Peyer's patch (tissue), 4 donors: ENCODE data around the gene TUBB4A. TPM values are rescaled to one million over a fixed set of nuclear protein-coding genes. Genes with fewer than 3 reads are reported as not detected.

Experiments used
- DNase-seq, 3 donors: peaks; one replicate each; pipeline ENCODE4 v3.0.0-alpha.2; 2017 to 2019
- H3K27ac ChIP-seq, 4 donors: fragments of 200-600 bp; sonication (generic); one replicate each; pipeline ENCODE4 v1.5.1; 2016 to 2019
- H3K27me3 ChIP-seq, 2 donors: fragments of 200-600 bp; sonication (generic); one replicate each; pipeline ENCODE4 v1.5.1; 2019
- H3K36me3 ChIP-seq, 3 donors: fragments of 200-600 bp; sonication (generic); one replicate each; pipeline ENCODE4 v1.5.1; 2016 to 2019
- H3K4me1 ChIP-seq, 4 donors: fragments of 200-600 bp; sonication (generic); one replicate each; pipeline ENCODE4 v1.5.1; 2016 to 2019
- H3K4me3 ChIP-seq, 4 donors: fragments of 200-600 bp; sonication (generic); 1 replicate in 3 of 4; 2 replicates in 1 of 4; pipeline ENCODE4 v1.5.1; 2016 to 2019; ENCODE audit warnings: mild to moderate bottlenecking in 1 of 4
- H3K9me3 ChIP-seq, 4 donors: fragments of 200-600 bp; sonication (generic); one replicate each; pipeline ENCODE4 v1.5.1; 2016 to 2019; ENCODE audit warnings: mild to moderate bottlenecking in 1 of 4
- CTCF ChIP-seq, 6 experiments: fragments of 450-650 bp in 4 of 6; fragments of 200-600 bp in 2 of 6; sonication (generic) in 1 of 6; IDR thresholded peaks; one replicate each; pipeline ENCODE4 v1.5.1; 2017 to 2019; ENCODE audit warnings: antibody characterized with exemption in 6 of 6, mild to moderate bottlenecking in 3 of 6, moderate library complexity in 1 of 6
- POLR2A ChIP-seq, 2 donors: fragments of 450-650 bp; IDR thresholded peaks; one replicate each; pipeline ENCODE4 v1.5.1; 2017; ENCODE audit warnings: antibody characterized with exemption in 2 of 2, mild to moderate bottlenecking in 2 of 2, moderate library complexity in 2 of 2
- total RNA-seq, 4 donors: library from RNA; depleted of rRNA; stranded (reverse); fragments of >200 nt; gene quantifications; one replicate each; pipeline ENCODE4 v1.1.0, GENCODE V29; 2016

The TUBB4A gene
- total RNA-seq, 4 donors from 2014 or later: 0.54 to 1.6 TPM; not detected in 2

- Histone ChIP-seq H3K27me3 (no peaks in the 10 kb centered on the region), H3K27ac (no peak overlapping the region), H3K4me1 (peaks cover 0 to 7% (median 0%) of the 10 kb centered on the region in 4 donors), H3K36me3 (no peaks in the 10 kb centered on the region), H3K4me3 (no peak overlapping the region), H3K9me3 (no peaks in the 10 kb centered on the region)
- TF ChIP-seq POLR2A (IDR thresholded peaks at IDR 0.05): no peak
- no peak for TF ChIP-seq CTCF (IDR thresholded peaks at IDR 0.05)
- no peak for DNase-seq
Observed at GRCh38 chr19:6539514-6539913, 37.4 kb upstream of the TUBB4A start.

GRCh38 chr19:6535558-6536137 is 33.5 kb upstream of the TUBB4A start:
- no peak for DNase-seq
- TF ChIP-seq POLR2A (IDR thresholded peaks at IDR 0.05): no peak
- no peak for TF ChIP-seq CTCF (IDR thresholded peaks at IDR 0.05)
- Histone ChIP-seq H3K36me3 (no peaks in the 10 kb centered on the region), H3K9me3 (no peaks in the 10 kb centered on the region), H3K4me1 (peaks cover 0 to 18% (median 10%) of the 10 kb centered on the region in 4 donors), H3K27me3 (peaks cover 0 to 4% of the 10 kb centered on the region in 2 donors), H3K27ac (peak overlapping the region in 1 of 4 donors; percentile 32), H3K4me3 (no peak overlapping the region)

GRCh38 chr19:6534451-6535093 is 32.5 kb upstream of the TUBB4A start:
- Histone ChIP-seq H3K4me3 (no peak overlapping the region), H3K4me1 (peaks cover 0 to 18% (median 10%) of the 10 kb centered on the region in 4 donors), H3K36me3 (no peaks in the 10 kb centered on the region), H3K27ac (no peak overlapping the region), H3K27me3 (peaks cover 0 to 4% of the 10 kb centered on the region in 2 donors), H3K9me3 (no peaks in the 10 kb centered on the region)
- TF ChIP-seq POLR2A (IDR thresholded peaks at IDR 0.05) (no peak), CTCF (IDR thresholded peaks at IDR 0.05) (no peak)
- no peak for DNase-seq

GRCh38 chr19:6533746-6534418 is 31.8 kb upstream of the TUBB4A start:
- Histone ChIP-seq H3K4me1 (peaks cover 0 to 20% (median 14%) of the 10 kb centered on the region in 4 donors), H3K27me3 (peaks cover 0 to 4% of the 10 kb centered on the region in 2 donors), H3K9me3 (no peaks in the 10 kb centered on the region), H3K27ac (no peak overlapping the region), H3K4me3 (no peak overlapping the region), H3K36me3 (no peaks in the 10 kb centered on the region)
- no peak for TF ChIP-seq CTCF (IDR thresholded peaks at IDR 0.05)
- TF ChIP-seq POLR2A (IDR thresholded peaks at IDR 0.05): no peak
- no peak for DNase-seq

- Histone ChIP-seq H3K36me3 (no peaks in the 10 kb centered on the region), H3K27me3 (peaks cover 0 to 4% of the 10 kb centered on the region in 2 donors), H3K9me3 (no peaks in the 10 kb centered on the region), H3K4me3 (no peak overlapping the region), H3K4me1 (peaks cover 0 to 26% (median 15%) of the 10 kb centered on the region in 4 donors), H3K27ac (peak overlapping the region in 2 of 4 donors; percentile 2 to 86)
- TF ChIP-seq POLR2A (IDR thresholded peaks at IDR 0.05) (no peak), CTCF (IDR thresholded peaks at IDR 0.05) (no peak)
- no peak for DNase-seq
Observed at GRCh38 chr19:6533000-6533328, 30.9 kb upstream of the TUBB4A start.
